ENCODE measurements around the gene ERBB3.

ERBB3 gene

DNA sequence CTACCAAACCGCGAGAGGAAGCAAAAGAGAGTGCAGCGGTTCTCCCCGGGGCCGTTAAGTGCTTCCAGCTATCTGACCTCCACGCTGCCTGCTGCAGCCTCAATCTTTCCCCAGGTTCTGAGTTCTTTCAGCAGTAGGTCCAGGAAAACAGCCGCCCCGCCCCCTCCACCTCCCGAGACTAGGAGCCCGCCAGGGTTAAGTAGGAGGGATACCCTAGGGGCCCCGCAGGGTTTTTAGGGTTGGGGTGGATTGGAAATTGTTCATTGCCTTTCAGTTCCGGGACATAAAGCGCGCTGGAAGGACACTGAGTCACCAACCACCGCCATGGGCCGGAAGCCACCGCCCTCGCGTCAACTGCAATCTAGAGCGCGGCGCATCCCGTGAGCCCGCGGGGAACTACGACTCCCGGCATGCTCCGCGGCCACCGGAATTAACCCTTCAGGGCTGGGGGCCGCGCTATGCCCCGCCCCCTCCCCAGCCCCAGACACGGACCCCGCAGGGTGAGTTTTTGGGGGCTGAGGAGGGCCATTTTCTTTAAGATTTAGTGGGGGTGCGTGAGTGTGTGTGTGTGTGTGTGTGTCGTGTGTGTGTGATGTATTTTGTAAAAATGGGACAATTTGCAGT is 72.3 kb downstream of the ERBB3 start, which contains the start of gene MYL6B (continued):
- TF ChIP-seq ZNF214 (tag by site-specific recombination; IDR thresholded peaks at IDR 0.05; ENCODE audit: borderline replicate concordance) (no peak), ZNF776 (tag by site-specific recombination; IDR thresholded peaks at IDR 0.05; ENCODE audit: borderline replicate concordance) (no peak), ZNF138 (tag by site-specific recombination; IDR thresholded peaks at IDR 0.05; ENCODE audit: borderline replicate concordance) (no peak), KLF10 (tag by site-specific recombination; IDR thresholded peaks at IDR 0.05) (peak; percentile 68), SCRT1 (tag by site-specific recombination; IDR thresholded peaks at IDR 0.05; ENCODE audit: borderline replicate concordance) (no peak), ZNF629 (tag by site-specific recombination; IDR thresholded peaks at IDR 0.05) (peak; percentile 81), ZNF623 (tag by site-specific recombination; IDR thresholded peaks at IDR 0.05) (0 out of 2 replicates have a peak, but pooled peaks have one; percentile 23), ZNF560 (tag by site-specific recombination; IDR thresholded peaks at IDR 0.05; ENCODE audit: borderline replicate concordance) (no peak), ZNF354C (tag by site-specific recombination; IDR thresholded peaks at IDR 0.05; ENCODE audit: borderline replicate concordance, low read depth) (no peak)
- TF ChIP-seq, protein P1, sequence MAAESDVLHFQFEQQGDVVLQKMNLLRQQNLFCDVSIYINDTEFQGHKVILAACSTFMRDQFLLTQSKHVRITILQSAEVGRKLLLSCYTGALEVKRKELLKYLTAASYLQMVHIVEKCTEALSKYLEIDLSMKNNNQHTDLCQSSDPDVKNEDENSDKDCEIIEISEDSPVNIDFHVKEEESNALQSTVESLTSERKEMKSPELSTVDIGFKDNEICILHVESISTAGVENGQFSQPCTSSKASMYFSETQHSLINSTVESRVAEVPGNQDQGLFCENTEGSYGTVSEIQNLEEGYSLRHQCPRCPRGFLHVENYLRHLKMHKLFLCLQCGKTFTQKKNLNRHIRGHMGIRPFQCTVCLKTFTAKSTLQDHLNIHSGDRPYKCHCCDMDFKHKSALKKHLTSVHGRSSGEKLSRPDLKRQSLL (tag by site-specific recombination; IDR thresholded peaks at IDR 0.05) = peak; percentile 71; the same call in 1 of the 2 replicates

Measured in HEK293 (cell line).